CD4-positive, alpha-beta T cell (primary cell): ENCODE data around the gene LRP10. TPM values are rescaled to one million over a fixed set of nuclear protein-coding genes. Genes with fewer than 3 reads are reported as not detected.
"Not testable (repeated sequence)": the region's sequence is repeated elsewhere in the genome, so short reads cannot be mapped to it uniquely, and the experiment has no call there.

Experiments
- ATAC-seq: fragments of 200-7000 bp; cut with Tn5 transposase; one replicate; pipeline ENCODE4 v1.10.0; 2022; ENCODE audit warnings: mild to moderate bottlenecking; ENCODE audit not compliant: poor library complexity
- CTCF ChIA-PET: fragments of 350-600 bp; sonication (Branson Sonifier 250); formaldehyde crosslinking; loops from one replicate; lab custom pipeline; 2021; ENCODE audit warnings: antibody characterized with exemption, inconsistent platforms; lab: Charles Lee
- POLR2A ChIA-PET: fragments of 350-600 bp; sonication (Branson Sonifier 250); formaldehyde crosslinking; loops from one replicate; lab custom pipeline; 2021; ENCODE audit warnings: antibody characterized with exemption, inconsistent platforms; lab: Charles Lee
- DNase-seq, 14 experiments: peaks; one replicate each; pipeline ENCODE4 v3.0.0-alpha.2; 2013 to 2020; ENCODE audit warnings: mixed read lengths in 2 of 14
- H3K27ac ChIP-seq, 2 donors: one replicate each; pipeline versions ENCODE4 v1.5.1 to v1.7.0; 2013; ENCODE audit warnings: low read length in 2 of 2, low read depth in 1 of 2, mild to moderate bottlenecking in 1 of 2
- H3K27me3 ChIP-seq, 2 experiments: 1 replicate in 1 of 2; 2 replicates in 1 of 2; pipeline versions ENCODE4 v1.6.1 to v1.7.0; 2013; ENCODE audit warnings: low read length in 2 of 2, control low read depth in 1 of 2, mild to moderate bottlenecking in 1 of 2, moderate library complexity in 1 of 2; ENCODE audit not compliant: insufficient read depth in 2 of 2, control insufficient read depth in 1 of 2
- H3K36me3 ChIP-seq: one replicate; pipeline ENCODE4 v1.6.1; 2013; ENCODE audit warnings: low read length, control low read depth; ENCODE audit not compliant: insufficient read depth
- H3K4me1 ChIP-seq: one replicate; pipeline ENCODE4 v1.6.1; 2013; ENCODE audit warnings: low read length, control low read depth; ENCODE audit not compliant: insufficient read depth
- H3K4me3 ChIP-seq: one replicate; pipeline ENCODE4 v1.5.1; 2013; ENCODE audit warnings: mild to moderate bottlenecking, low read length, moderate library complexity
- H3K9me3 ChIP-seq, 2 experiments: 1 replicate in 1 of 2; 2 replicates in 1 of 2; pipeline versions ENCODE4 v1.6.1 to v1.7.0; 2013; ENCODE audit warnings: low read length in 2 of 2, mild to moderate bottlenecking in 2 of 2, control low read depth in 1 of 2, moderate library complexity in 1 of 2; ENCODE audit not compliant: control insufficient read depth in 1 of 2, insufficient read depth in 1 of 2
- H3K27ac Mint-ChIP-seq: one replicate; pipeline ENCODE4 v1.8.0; 2020; ENCODE audit warnings: mixed read lengths
- H3K27me3 Mint-ChIP-seq: one replicate; pipeline ENCODE4 v1.8.0; 2021; ENCODE audit warnings: mixed read lengths
- H3K36me3 Mint-ChIP-seq: one replicate; pipeline ENCODE4 v1.8.0; 2021; ENCODE audit warnings: low read depth, mixed read lengths
- H3K4me1 Mint-ChIP-seq: one replicate; pipeline ENCODE4 v1.8.0; 2021; ENCODE audit warnings: low read depth, mixed read lengths
- H3K4me3 Mint-ChIP-seq: one replicate; pipeline ENCODE4 v1.8.0; 2020; ENCODE audit warnings: mild to moderate bottlenecking, mixed read lengths
- H3K9me3 Mint-ChIP-seq: one replicate; pipeline ENCODE4 v1.8.0; 2020; ENCODE audit warnings: mixed read lengths
- intact Hi-C, 2 experiments: fragments of 100-400 bp; cut with DNase I in 1 of 2; cut with micrococcal nuclease in 1 of 2; formaldehyde crosslinking; loops; one replicate each; pipeline versions ENCODE4 v1.15.1 to v1.9.0; 2023 to 2025; cut with DNase I, micrococcal nuclease
- total RNA-seq, 174 experiments: library from RNA in 2 of 174; stranded (reverse) in 2 of 174; gene quantifications; one replicate each; pipeline ENCODE4 v1.2.3 and lab custom pipeline; 2021 to 2026
- TF ChIP-seq, protein P1 (sequence below): fragments of 200-600 bp; IDR thresholded peaks from one replicate; pipeline ENCODE4 v1.8.0; 2022; ENCODE audit warnings: antibody characterized with exemption, mild to moderate bottlenecking

Gene LRP10
- total RNA-seq, 2 experiments from 2014 or later: 52.4 to 54.6 TPM

DNA sequence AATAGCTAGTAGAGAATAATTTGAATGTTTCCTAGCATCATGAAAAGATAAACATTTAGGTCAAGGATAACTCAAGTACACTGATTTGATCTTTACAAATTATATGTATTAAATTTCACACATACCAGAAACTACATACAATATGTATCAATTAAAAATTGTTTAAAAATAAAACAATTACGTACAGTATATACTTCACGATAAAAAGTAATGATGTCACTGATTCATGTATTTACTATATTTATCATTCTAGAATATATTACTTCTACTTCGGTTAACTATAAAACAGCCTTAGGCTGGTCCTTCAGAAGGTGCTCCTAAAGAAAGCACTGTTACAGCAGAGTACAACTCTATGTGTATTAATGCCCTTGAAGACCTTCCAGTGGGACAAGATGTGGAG is 35.9 kb downstream of the LRP10 start:
- Histone ChIP-seq H3K36me3 (peaks cover 86% of the 10 kb centered on the region), H3K27me3 (no peaks in the 10 kb centered on the region), H3K4me1 (peaks cover 6% of the 10 kb centered on the region), H3K4me3 (no peak overlapping the region), H3K9me3 (no peaks in the 10 kb centered on the region), H3K27ac (no peak overlapping the region)
- H3K4me3 Mint-ChIP-seq: no peak overlapping the region
- intact Hi-C loops: no loop called here
- ATAC-seq (no peak), DNase-seq (no peak)
- CTCF ChIA-PET: no interaction called here
- POLR2A ChIA-PET: interaction anchor here (1.5 kb wide), 1 partner anchor 85 kb away, joined by 3 read pairs; no protein-coding TSS in a partner anchor
- TF ChIP-seq, protein P1, sequence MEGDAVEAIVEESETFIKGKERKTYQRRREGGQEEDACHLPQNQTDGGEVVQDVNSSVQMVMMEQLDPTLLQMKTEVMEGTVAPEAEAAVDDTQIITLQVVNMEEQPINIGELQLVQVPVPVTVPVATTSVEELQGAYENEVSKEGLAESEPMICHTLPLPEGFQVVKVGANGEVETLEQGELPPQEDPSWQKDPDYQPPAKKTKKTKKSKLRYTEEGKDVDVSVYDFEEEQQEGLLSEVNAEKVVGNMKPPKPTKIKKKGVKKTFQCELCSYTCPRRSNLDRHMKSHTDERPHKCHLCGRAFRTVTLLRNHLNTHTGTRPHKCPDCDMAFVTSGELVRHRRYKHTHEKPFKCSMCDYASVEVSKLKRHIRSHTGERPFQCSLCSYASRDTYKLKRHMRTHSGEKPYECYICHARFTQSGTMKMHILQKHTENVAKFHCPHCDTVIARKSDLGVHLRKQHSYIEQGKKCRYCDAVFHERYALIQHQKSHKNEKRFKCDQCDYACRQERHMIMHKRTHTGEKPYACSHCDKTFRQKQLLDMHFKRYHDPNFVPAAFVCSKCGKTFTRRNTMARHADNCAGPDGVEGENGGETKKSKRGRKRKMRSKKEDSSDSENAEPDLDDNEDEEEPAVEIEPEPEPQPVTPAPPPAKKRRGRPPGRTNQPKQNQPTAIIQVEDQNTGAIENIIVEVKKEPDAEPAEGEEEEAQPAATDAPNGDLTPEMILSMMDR: no peak
- H3K27ac Mint-ChIP-seq: no peak overlapping the region
- no peaks in the 10 kb centered on the region for H3K9me3 Mint-ChIP-seq
- H3K27me3 Mint-ChIP-seq: no peaks in the 10 kb centered on the region
- H3K36me3 Mint-ChIP-seq: peaks cover 89% of the 10 kb centered on the region
- H3K4me1 Mint-ChIP-seq: peaks cover 13% of the 10 kb centered on the region

DNA sequence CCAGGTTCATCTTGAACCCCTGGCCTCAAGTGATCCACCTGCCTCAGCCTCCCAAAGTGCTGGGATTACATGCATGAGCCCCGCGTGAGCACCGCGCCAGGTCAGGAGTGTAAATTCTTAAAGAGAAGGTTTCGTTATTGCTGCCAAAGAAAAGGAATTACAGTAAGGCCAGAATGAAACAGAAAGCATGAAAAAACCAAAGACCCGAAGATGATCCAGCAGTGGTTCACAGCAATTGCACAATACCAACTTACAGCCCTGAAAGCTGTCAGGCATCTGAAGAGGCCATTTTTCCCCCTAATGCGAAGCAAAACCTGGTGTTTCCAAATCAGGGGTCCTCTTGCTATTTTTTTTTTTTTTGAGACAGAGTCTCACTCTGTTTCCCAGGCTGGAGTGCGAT is 37.1 kb downstream of the LRP10 start:
- Mint-ChIP-seq H3K27me3 (no peaks in the 10 kb centered on the region), H3K4me3 (no peak overlapping the region), H3K9me3 (no peaks in the 10 kb centered on the region), H3K36me3 (peaks cover 80% of the 10 kb centered on the region), H3K27ac (no peak overlapping the region), H3K4me1 (peaks cover 14% of the 10 kb centered on the region)
- H3K27me3 ChIP-seq: no peaks in the 10 kb centered on the region
- intact Hi-C loops: no loop called here
- TF ChIP-seq, protein P1: no peak
- peaks cover 74% of the 10 kb centered on the region for H3K36me3 ChIP-seq
- DNase-seq: no peak
- no peaks in the 10 kb centered on the region for H3K9me3 ChIP-seq
- ATAC-seq: no peak
- CTCF ChIA-PET: no interaction called here
- H3K4me3 ChIP-seq: no peak overlapping the region
- POLR2A ChIA-PET: interaction anchor here (0.8 kb wide), 1 partner anchor 32 kb away, joined by 5 read pairs; no protein-coding TSS in a partner anchor
- no peak overlapping the region for H3K27ac ChIP-seq
- H3K4me1 ChIP-seq: peaks cover 6% of the 10 kb centered on the region

DNA sequence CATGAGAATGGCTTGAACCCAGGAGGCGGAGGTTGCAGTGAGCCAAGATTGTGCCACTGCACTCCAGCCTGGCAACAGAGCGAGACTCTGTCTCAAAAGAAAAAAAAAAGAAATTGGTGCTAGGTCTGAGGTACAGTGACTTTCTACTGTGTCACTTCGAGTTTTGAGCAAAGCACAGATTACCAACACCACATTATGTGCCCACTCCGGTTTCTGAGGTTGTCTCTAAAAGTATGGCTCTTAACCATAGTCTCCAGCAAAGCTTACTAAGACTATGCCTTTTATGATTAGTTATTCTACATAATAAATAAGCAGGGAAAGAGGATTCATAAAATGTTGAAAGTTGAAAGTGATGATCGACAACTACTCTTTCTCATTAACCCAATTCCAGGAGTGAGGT is 39.4 kb downstream of the LRP10 start:
- CTCF ChIA-PET: no interaction called here
- TF ChIP-seq, protein P1: no peak
- Mint-ChIP-seq H3K27ac (no peak overlapping the region), H3K4me1 (peaks cover 25% of the 10 kb centered on the region), H3K36me3 (peaks cover 67% of the 10 kb centered on the region), H3K9me3 (no peaks in the 10 kb centered on the region), H3K4me3 (no peak overlapping the region), H3K27me3 (no peaks in the 10 kb centered on the region)
- Histone ChIP-seq H3K27me3 (no peaks in the 10 kb centered on the region), H3K4me1 (peaks cover 12% of the 10 kb centered on the region), H3K9me3 (no peaks in the 10 kb centered on the region), H3K27ac (no peak overlapping the region), H3K36me3 (peaks cover 53% of the 10 kb centered on the region), H3K4me3 (no peak overlapping the region)
- intact Hi-C loops: no loop called here
- DNase-seq (no peak), ATAC-seq (no peak)
- POLR2A ChIA-PET: no interaction called here

DNA sequence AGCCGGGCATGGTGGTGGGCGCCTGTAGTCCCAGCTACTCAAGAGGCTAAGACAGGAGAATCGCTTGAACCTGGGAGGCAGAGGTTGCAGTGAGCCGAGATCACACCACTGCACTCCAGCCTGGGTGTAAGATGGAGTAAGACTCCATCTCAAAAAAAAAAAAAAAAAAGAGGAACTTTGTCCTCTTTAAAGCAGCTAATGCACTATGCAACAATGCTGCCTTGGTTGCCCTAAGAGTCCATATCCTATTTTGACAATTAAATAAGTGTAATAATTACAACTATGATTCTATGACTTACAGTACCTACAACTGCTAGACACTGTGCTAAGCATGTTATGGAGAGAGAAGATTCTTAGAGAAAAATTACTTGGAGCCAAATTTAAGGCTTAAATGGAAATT is 43.3 kb downstream of the LRP10 start:
- Mint-ChIP-seq H3K36me3 (peaks cover 59% of the 10 kb centered on the region), H3K4me1 (peaks cover 56% of the 10 kb centered on the region), H3K27ac (peak overlapping the region; percentile 39)
- H3K4me1 ChIP-seq: peaks cover 37% of the 10 kb centered on the region
- CTCF ChIA-PET: interaction anchor here (0.7 to 1.4 kb wide), 4 partner anchors 28 to 70 kb away, joined by 3 read pairs; no protein-coding TSS in a partner anchor
- not testable (repeated sequence) for DNase-seq, H3K9me3 ChIP-seq, H3K9me3 Mint-ChIP-seq, H3K27ac ChIP-seq, H3K27me3 Mint-ChIP-seq, H3K27me3 ChIP-seq, H3K4me3 Mint-ChIP-seq, ATAC-seq, H3K4me3 ChIP-seq
- POLR2A ChIA-PET: interaction anchor here (0.9 to 1.9 kb wide), 2 partner anchors 15 to 149 kb away, joined by 3 to 6 read pairs; partner anchors contain the start of genes OXA1L and PRMT5
- H3K36me3 ChIP-seq: peaks cover 21% of the 10 kb centered on the region
- intact Hi-C loops: loop anchor here in 1 of 2 experiments (5.0 kb wide), 1 partner anchor 148 kb away; the partner anchor contains the start of gene OXA1L
